Liver (tissue), 9 donors: ENCODE measurements around the gene KDM3B. TPM values are rescaled to one million over a fixed set of nuclear protein-coding genes. Genes with fewer than 3 reads are reported as not detected.

Experiments
- DNase-seq: peaks from one replicate; pipeline ENCODE4 v3.0.0-alpha.2; 2017; ENCODE audit warnings: low spot score
- H3K27ac ChIP-seq, 2 donors: one replicate each; pipeline ENCODE4 v1.7.0; 2013; ENCODE audit warnings: inconsistent platforms in 2 of 2, low read length in 2 of 2, control low read depth in 1 of 2, low read depth in 1 of 2, mild to moderate bottlenecking in 1 of 2
- H3K27me3 ChIP-seq, 4 donors: one replicate each; pipeline versions ENCODE4 v1.6.1 to v1.7.0; 2013; ENCODE audit warnings: low read length in 3 of 4, inconsistent platforms in 1 of 4, mild to moderate bottlenecking in 1 of 4, moderate library complexity in 1 of 4; ENCODE audit not compliant: control insufficient read depth in 4 of 4, insufficient read depth in 4 of 4
- H3K36me3 ChIP-seq, 4 donors: one replicate each; pipeline versions ENCODE4 v1.6.1 to v1.7.0; 2013; ENCODE audit warnings: low read length in 3 of 4, mild to moderate bottlenecking in 3 of 4, low read depth in 1 of 4, moderate library complexity in 1 of 4; ENCODE audit not compliant: control insufficient read depth in 4 of 4, insufficient read depth in 3 of 4
- H3K4me1 ChIP-seq, 4 donors: one replicate each; pipeline versions ENCODE4 v1.6.1 to v1.7.0; 2013; ENCODE audit warnings: low read length in 3 of 4, mild to moderate bottlenecking in 3 of 4, moderate library complexity in 1 of 4; ENCODE audit not compliant: control insufficient read depth in 4 of 4, insufficient read depth in 4 of 4
- H3K4me3 ChIP-seq, 3 donors: one replicate each; pipeline versions ENCODE4 v1.6.1 to v1.7.0; 2013; ENCODE audit warnings: low read length in 3 of 3, control low read depth in 1 of 3, low read depth in 1 of 3, mild to moderate bottlenecking in 1 of 3
- H3K9ac ChIP-seq, 2 donors: one replicate each; pipeline ENCODE4 v1.7.0; 2013; ENCODE audit warnings: low read length in 2 of 2, mild to moderate bottlenecking in 2 of 2, moderate library complexity in 2 of 2, control low read depth in 1 of 2, low read depth in 1 of 2
- H3K9me3 ChIP-seq, 4 donors: one replicate each; pipeline versions ENCODE4 v1.6.1 to v1.7.0; 2013; ENCODE audit warnings: low read length in 3 of 4; ENCODE audit not compliant: control insufficient read depth in 4 of 4
- ATF3 ChIP-seq: IDR thresholded peaks from 2 replicates; pipeline ENCODE4 v1.6.1; 2016; ENCODE audit warnings: antibody characterized with exemption
- CTCF ChIP-seq: fragments of 150-350 bp; IDR thresholded peaks from 2 replicates; pipeline ENCODE4 v1.5.1; 2017; ENCODE audit warnings: improper control_type of control experiment, low read depth, low read length; ENCODE audit not compliant: missing input control
- EGR1 ChIP-seq, 2 donors: IDR thresholded peaks; 2 replicates each; pipeline ENCODE4 v1.6.1; 2016 to 2018; ENCODE audit warnings: antibody characterized with exemption in 2 of 2, low read depth in 2 of 2
- FOXA1 ChIP-seq: IDR thresholded peaks from 2 replicates; pipeline ENCODE4 v1.6.1; 2016; ENCODE audit warnings: antibody characterized with exemption
- FOXA2 ChIP-seq: IDR thresholded peaks from 2 replicates; pipeline ENCODE4 v1.6.1; 2016; ENCODE audit warnings: antibody characterized with exemption
- GABPA ChIP-seq, 2 donors: IDR thresholded peaks in 1 of 2; conservative IDR thresholded peaks in 1 of 2; 2 replicates each; pipeline ENCODE4 v1.6.1; 2016; ENCODE audit warnings: antibody characterized with exemption in 2 of 2, mild to moderate bottlenecking in 1 of 2, moderate library complexity in 1 of 2
- HNF4A ChIP-seq, 2 donors: conservative IDR thresholded peaks; 2 replicates each; pipeline ENCODE4 v1.6.1; 2016; ENCODE audit warnings: antibody characterized with exemption in 2 of 2, mild to moderate bottlenecking in 2 of 2
- HNF4G ChIP-seq: IDR thresholded peaks from 2 replicates; pipeline ENCODE4 v1.6.1; 2016; ENCODE audit warnings: antibody characterized with exemption
- JUND ChIP-seq, 2 donors: IDR thresholded peaks; 2 replicates each; pipeline ENCODE4 v1.6.1; 2016; ENCODE audit warnings: antibody characterized with exemption in 2 of 2
- NR2F2 ChIP-seq: IDR thresholded peaks from 2 replicates; pipeline ENCODE4 v1.6.1; 2016; ENCODE audit warnings: antibody characterized with exemption
- RAD21 ChIP-seq, 2 donors: IDR thresholded peaks; 2 replicates each; pipeline ENCODE4 v1.6.1; 2016; ENCODE audit warnings: antibody characterized with exemption in 2 of 2, mild to moderate bottlenecking in 2 of 2
- REST ChIP-seq: IDR thresholded peaks from 2 replicates; pipeline ENCODE4 v1.6.1; 2016; ENCODE audit warnings: antibody characterized with exemption, mild to moderate bottlenecking
- RXRA ChIP-seq, 2 donors: IDR thresholded peaks; 2 replicates each; pipeline ENCODE4 v1.6.1; 2017 to 2018; ENCODE audit warnings: antibody characterized with exemption in 2 of 2, mild to moderate bottlenecking in 1 of 2
- SP1 ChIP-seq: IDR thresholded peaks from 2 replicates; pipeline ENCODE4 v1.6.1; 2018; ENCODE audit warnings: antibody characterized with exemption, mild to moderate bottlenecking
- TAF1 ChIP-seq: conservative IDR thresholded peaks from 2 replicates; pipeline ENCODE4 v1.6.1; 2016; ENCODE audit warnings: antibody characterized with exemption, mild to moderate bottlenecking
- YY1 ChIP-seq: IDR thresholded peaks from 2 replicates; pipeline ENCODE4 v1.6.1; 2016; ENCODE audit warnings: antibody characterized with exemption, mild to moderate bottlenecking
- ZBTB33 ChIP-seq: IDR thresholded peaks from 2 replicates; pipeline ENCODE4 v1.6.1; 2016; ENCODE audit warnings: antibody characterized with exemption
- WGBS: extraction: QIAGEN DNeasy Blood & Tissue Kit; methylation state at CpG from one replicate; pipeline ENCODE4 v1.1.7; 2013; 5-methylcytosine and 5-hydroxymethylcytosine counted together
- polyA plus RNA-seq, 2 donors: library from polyadenylated mRNA; stranded (reverse) in 1 of 2; unstranded in 1 of 2; fragments of 200-250 nt in 1 of 2; fragments of >200 nt in 1 of 2; fragmentation: Nextera tagmentation in 1 of 2; extraction: Ambion mirVana in 1 of 2; gene quantifications; one replicate each; pipeline versions ENCODE4 v1.2.1 to v1.2.3, GENCODE V29; 2013 to 2015
- total RNA-seq, 2 donors: library from RNA; depleted of rRNA; stranded (reverse); fragments of >200 nt; gene quantifications; one replicate each; pipeline ENCODE4 v1.2.3, GENCODE V29; 2014
- TF ChIP-seq, protein P1 (sequence below): IDR thresholded peaks from 2 replicates; pipeline ENCODE4 v1.6.1; 2016; ENCODE audit warnings: antibody characterized with exemption
- donor health status: healthy.
- donor health status: healthy.
- donor health status: healthy.
- donor health status: healthy.
- donor health status: healthy.

The KDM3B gene
- total and polyA plus RNA-seq, 4 donors = 6.8 to 39.6 (median 18.8) TPM

- no peaks in the 10 kb centered on the region for H3K36me3 ChIP-seq
- no peaks in the 10 kb centered on the region for H3K27me3 ChIP-seq
- H3K4me1 ChIP-seq = peaks cover 0 to 3% (median 0%) of the 10 kb centered on the region in 4 donors
- TF ChIP-seq YY1 (no peak), HNF4A (conservative IDR thresholded peaks at IDR 0.05) (no peak), ZBTB33 (no peak), CTCF (no peak), TAF1 (no peak), RAD21 (IDR thresholded peaks at IDR 0.05) (no peak), NR2F2 (no peak), FOXA1 (no peak), RXRA (IDR thresholded peaks at IDR 0.05) (no peak), JUND (IDR thresholded peaks at IDR 0.05) (no peak), GABPA (IDR thresholded peaks at IDR 0.05 in 1 of 2, conservative IDR thresholded peaks at IDR 0.05 in 1 of 2) (no peak), HNF4G (no peak), EGR1 (IDR thresholded peaks at IDR 0.05; ENCODE audit: low read depth in 2 of 2) (no peak), ATF3 (no peak), SP1 (no peak), REST (no peak), FOXA2 (no peak)
- TF ChIP-seq, protein P1, sequence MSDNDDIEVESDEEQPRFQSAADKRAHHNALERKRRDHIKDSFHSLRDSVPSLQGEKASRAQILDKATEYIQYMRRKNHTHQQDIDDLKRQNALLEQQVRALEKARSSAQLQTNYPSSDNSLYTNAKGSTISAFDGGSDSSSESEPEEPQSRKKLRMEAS = no peak
- no peak for DNase-seq
- 88% methylated on average over 11 of the region's 11 CpGs for WGBS
- no peaks in the 10 kb centered on the region for H3K9me3 ChIP-seq
- H3K9ac ChIP-seq = no peak overlapping the region
- no peak overlapping the region for H3K27ac ChIP-seq
- no peak overlapping the region for H3K4me3 ChIP-seq
Observed at GRCh38 chr5:138455232-138455930, 102.9 kb downstream of the KDM3B start.
